IgD-negative memory B cell (primary cell): ENCODE data around the gene KCNK3. TPM values are rescaled to one million over a fixed set of nuclear protein-coding genes. Genes with fewer than 3 reads are reported as not detected.

Source experiments
- H3K27ac Mint-ChIP-seq, 3 donors: one replicate each; pipeline ENCODE4 v1.8.0; 2020 to 2022; ENCODE audit warnings: mild to moderate bottlenecking in 3 of 3, mixed read lengths in 3 of 3, moderate library complexity in 1 of 3
- H3K27me3 Mint-ChIP-seq: one replicate; pipeline ENCODE4 v1.8.0; 2021; ENCODE audit warnings: mixed read lengths
- H3K36me3 Mint-ChIP-seq: one replicate; pipeline ENCODE4 v1.8.0; 2020; ENCODE audit warnings: mild to moderate bottlenecking, mixed read lengths
- H3K4me1 Mint-ChIP-seq, 3 donors: one replicate each; pipeline ENCODE4 v1.8.0; 2020 to 2022; ENCODE audit warnings: mixed read lengths in 3 of 3, mild to moderate bottlenecking in 1 of 3
- H3K4me3 Mint-ChIP-seq, 4 donors: one replicate each; pipeline ENCODE4 v1.8.0; 2020 to 2022; ENCODE audit warnings: mild to moderate bottlenecking in 4 of 4, mixed read lengths in 4 of 4, moderate library complexity in 3 of 4
- H3K9me3 Mint-ChIP-seq, 3 donors: one replicate each; pipeline ENCODE4 v1.8.0; 2020 to 2021; ENCODE audit warnings: mixed read lengths in 3 of 3, mild to moderate bottlenecking in 1 of 3
- polyA plus RNA-seq: library from polyadenylated mRNA; unstranded; fragments of 300-500 nt; fragmentation: Illumina TruSeq; gene quantifications from one replicate; pipeline ENCODE4 v1.2.3, GENCODE V29; 2021

Gene KCNK3
- polyA plus RNA-seq, 1 donor from 2014 or later, result not detected

DNA sequence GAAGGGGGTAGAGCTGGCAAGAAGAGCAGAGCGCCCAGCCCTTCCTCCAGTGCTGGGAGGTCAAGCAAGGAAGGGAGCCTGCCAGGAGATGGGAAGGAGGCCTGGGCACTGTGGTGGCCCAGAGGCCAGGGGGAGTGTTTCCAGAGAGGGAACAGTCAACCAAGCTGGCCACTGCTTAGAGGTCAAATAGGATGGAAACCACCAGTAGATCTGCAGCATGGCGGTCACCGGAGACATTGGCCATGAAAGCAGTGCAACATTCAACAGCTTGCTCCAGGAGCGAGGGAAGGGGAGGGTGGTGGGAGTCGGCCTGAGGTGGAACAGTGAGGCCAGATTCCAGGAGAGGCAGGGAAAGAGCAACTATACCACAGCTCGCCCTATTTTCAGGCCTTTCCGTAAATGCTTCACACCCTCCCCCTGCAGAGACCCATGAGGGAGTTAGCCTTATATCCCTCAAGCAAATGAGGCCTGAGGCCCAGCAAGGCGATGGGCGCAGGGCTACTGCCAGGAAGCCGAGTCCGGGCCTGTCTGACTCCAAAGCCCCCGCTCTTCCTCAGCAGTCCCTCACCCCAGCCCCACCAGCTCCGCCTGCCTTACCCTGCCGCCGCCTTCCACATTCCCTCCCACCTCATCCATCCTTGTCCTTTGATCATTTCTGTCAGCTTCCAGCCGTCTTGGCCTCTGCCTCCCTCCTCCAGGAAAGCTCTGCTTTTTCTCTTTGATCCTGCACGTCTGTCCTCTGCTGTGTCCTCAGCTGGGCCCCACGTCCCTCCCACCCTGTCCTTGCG is 17.0 kb downstream of the KCNK3 start:
- Mint-ChIP-seq H3K27ac (no peak overlapping the region), H3K9me3 (peaks cover 0 to 4% (median 0%) of the 10 kb centered on the region in 3 donors), H3K4me1 (peaks cover 0 to 3% (median 0%) of the 10 kb centered on the region in 3 donors), H3K4me3 (no peak overlapping the region), H3K27me3 (peaks cover 16% of the 10 kb centered on the region), H3K36me3 (no peaks in the 10 kb centered on the region)

DNA sequence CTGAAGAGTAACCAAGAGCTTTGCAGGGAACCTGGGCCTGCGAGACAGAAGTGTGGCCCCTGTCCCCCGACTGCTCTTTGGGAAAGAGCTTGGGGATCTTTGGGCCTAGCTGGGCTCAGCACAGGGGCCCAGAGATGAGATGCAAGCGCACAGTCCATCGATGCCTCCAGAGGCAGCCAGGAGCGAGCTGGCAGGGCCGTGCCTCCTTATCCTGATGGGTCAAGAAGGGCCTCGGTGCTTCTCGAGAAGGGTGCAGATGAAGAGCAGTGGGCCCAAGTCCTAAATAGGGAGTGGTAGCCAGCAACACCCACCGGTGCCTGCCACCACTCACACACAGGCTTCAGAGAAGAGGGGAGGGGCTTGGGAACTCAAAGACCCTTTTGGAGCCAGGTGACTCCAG is 17.6 kb downstream of the KCNK3 start:
- H3K27me3 Mint-ChIP-seq, result peaks cover 16% of the 10 kb centered on the region
- H3K27ac Mint-ChIP-seq, result peak overlapping the region in 1 of 3 donors; percentile 63
- no peaks in the 10 kb centered on the region for H3K36me3 Mint-ChIP-seq
- H3K9me3 Mint-ChIP-seq, result peaks cover 0 to 4% (median 0%) of the 10 kb centered on the region in 3 donors
- H3K4me1 Mint-ChIP-seq, result peaks cover 0 to 3% (median 0%) of the 10 kb centered on the region in 3 donors
- H3K4me3 Mint-ChIP-seq, result peak overlapping the region in 1 of 4 donors; percentile 65

DNA sequence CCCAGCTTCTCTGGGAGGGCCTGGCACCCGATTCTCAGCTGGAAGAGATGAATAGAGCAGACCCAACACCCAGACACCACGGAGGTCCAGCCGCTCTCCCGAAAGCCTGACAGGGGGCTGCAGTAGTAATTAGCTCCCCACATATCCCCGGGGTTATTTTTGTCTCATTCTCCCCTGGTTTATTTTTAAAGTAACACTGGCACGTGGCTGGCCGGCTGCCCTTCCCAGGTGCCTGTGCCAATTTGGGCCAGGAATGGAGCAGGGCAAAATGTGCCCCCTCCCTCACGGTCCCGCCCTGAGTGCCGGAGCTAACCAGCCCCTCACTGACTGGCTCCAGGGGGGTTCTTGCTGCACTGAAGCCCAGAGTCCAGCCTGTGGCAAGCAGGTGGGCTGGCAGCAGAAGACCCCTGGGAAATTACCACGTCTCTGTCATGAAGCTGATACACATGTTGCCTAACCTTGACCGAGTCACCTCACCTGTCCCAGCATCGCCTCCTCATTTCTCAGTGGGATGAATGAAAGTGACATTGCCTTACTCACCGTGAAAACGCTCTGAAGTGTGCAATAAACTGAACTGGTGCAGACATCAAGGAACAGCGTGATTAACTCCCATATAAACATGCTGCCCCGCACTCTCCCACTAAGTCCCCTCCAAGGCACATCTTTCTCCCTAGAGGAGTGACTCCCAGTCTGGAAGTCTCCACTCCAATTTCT is 18.4 kb downstream of the KCNK3 start:
- peaks cover 0 to 3% (median 0%) of the 10 kb centered on the region in 3 donors for H3K4me1 Mint-ChIP-seq
- H3K27me3 Mint-ChIP-seq, result peaks cover 11% of the 10 kb centered on the region
- H3K36me3 Mint-ChIP-seq, result no peaks in the 10 kb centered on the region
- H3K9me3 Mint-ChIP-seq, result peaks cover 0 to 4% (median 0%) of the 10 kb centered on the region in 3 donors
- H3K4me3 Mint-ChIP-seq, result no peak overlapping the region
- H3K27ac Mint-ChIP-seq, result no peak overlapping the region

DNA sequence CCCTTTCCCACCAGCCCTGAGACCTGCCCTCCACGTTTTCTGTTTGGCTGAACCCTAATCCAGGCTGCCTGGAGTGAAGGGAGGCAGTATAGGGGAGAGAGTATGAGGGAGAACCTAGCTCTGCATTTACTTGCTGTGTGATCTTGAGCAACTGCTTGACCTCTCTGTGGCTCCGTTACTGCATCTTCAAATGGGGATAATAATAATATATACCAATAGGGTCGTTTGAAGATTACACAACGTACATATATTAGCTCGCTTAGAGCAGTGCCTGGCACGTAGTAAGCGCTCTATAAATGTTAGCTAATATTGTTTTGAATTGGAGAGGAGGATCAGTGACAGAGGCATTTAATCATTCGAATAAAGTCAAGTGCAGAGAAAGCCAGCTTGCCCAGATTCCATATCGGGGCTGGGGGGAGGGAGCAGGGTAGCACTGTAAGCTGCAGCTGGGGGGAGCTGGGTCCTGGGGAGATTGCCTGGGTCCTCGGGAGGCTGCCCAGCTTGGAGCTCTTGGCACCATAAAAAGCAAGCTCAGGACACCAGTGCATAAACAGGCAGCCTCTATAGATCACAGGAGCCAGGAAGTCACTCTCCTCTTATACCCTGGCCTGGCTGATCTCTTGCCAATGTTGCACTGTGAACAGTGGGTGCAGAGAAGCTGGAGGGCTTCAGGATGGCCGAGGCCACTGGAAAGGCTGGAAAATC is 19.1 kb downstream of the KCNK3 start:
- Mint-ChIP-seq H3K4me3 (no peak overlapping the region), H3K9me3 (peaks cover 0 to 4% (median 0%) of the 10 kb centered on the region in 3 donors), H3K4me1 (peaks cover 0 to 3% (median 0%) of the 10 kb centered on the region in 3 donors), H3K27me3 (peaks cover 11% of the 10 kb centered on the region), H3K27ac (no peak overlapping the region), H3K36me3 (no peaks in the 10 kb centered on the region)

DNA sequence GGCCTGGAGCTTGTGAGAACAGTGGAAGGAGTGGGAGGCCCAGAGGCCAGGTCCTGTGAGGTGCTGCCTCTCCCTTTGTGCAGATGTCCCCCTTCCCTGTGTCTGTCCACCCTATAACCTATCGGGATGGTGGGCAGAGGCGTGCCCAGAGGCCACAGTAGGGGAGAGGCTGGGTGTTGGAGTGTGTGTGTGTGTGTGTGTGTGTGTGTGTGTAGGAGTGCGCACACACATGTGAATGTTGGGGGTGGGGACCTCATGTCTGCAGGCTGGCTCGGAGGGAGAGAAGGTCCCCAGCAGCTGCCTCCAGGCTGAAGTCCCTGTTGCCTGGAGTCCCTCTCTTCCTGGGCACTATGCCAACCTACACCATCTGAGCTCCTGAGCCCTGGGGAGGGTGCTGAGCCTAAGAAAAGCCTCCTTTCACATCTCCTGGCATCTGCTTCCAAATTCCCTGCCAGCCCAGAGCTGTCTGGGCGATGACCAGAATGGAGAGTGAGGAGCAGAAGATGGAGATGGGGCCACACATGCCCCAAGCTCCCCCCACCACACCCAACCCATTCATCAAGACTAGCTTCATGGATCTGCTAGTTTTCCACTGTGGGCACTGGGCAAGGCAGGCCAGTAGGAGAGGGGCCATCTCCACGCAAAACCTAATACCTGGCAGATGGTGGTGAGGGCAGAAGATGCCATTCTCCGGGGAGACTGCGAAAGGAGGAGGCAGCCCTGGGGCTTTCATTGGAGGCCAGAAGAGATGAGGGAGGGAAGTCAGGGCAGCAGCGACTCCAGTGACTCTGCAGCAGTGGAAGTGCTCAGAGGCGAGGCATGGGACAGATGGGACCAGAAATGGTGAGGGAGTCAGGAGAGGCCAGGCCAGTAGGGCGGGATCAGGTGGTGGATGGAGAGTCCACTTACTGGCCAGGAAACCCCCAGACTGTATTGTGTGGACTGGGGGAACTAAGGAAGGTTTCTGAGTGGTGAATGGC is 20.3 kb downstream of the KCNK3 start:
- peaks cover 0 to 4% (median 0%) of the 10 kb centered on the region in 3 donors for H3K9me3 Mint-ChIP-seq
- peaks cover 11% of the 10 kb centered on the region for H3K27me3 Mint-ChIP-seq
- H3K4me1 Mint-ChIP-seq, result peaks cover 0 to 3% (median 0%) of the 10 kb centered on the region in 3 donors
- no peak overlapping the region for H3K4me3 Mint-ChIP-seq
- H3K27ac Mint-ChIP-seq, result peak overlapping the region in 1 of 3 donors; percentile 14
- no peaks in the 10 kb centered on the region for H3K36me3 Mint-ChIP-seq

DNA sequence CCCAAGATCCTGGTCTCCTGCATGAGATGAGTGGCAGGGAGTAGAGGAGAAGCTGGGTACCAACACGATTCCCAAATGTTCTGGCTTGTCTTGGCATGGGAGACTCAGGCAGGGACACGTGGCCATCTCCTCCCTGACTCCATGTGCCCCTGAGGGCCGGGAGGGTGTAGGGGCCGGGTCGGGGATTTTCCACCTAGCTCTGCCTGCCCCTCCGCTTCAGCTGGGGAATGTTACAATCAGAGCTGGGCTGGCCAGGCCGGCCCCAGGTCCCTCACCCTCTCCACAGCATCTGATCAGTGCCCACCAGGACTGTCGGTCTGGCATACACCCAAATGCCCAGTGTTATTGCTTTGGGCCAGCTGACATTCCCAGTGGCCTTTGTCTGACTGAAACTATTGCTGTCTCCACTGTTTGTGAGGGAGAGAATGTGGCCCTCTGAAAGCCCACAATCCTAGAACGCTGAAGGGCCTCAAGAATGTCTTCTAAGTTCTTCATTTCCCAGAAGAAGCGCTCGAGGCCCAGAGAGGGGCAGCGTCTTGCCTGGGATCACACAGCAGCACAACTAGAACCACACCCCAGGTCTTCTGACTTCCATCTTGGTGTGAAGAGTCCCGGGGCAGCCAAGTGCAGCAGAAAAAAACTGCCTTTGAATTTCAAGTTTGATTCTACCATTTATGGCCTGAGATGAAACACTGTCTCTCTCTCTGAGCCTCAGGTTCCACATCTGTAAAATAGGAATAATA is 23.2 kb downstream of the KCNK3 start:
- H3K4me1 Mint-ChIP-seq, result no peaks in the 10 kb centered on the region
- H3K27me3 Mint-ChIP-seq, result peaks cover 3% of the 10 kb centered on the region
- H3K9me3 Mint-ChIP-seq, result no peaks in the 10 kb centered on the region
- no peaks in the 10 kb centered on the region for H3K36me3 Mint-ChIP-seq
- no peak overlapping the region for H3K4me3 Mint-ChIP-seq
- no peak overlapping the region for H3K27ac Mint-ChIP-seq

DNA sequence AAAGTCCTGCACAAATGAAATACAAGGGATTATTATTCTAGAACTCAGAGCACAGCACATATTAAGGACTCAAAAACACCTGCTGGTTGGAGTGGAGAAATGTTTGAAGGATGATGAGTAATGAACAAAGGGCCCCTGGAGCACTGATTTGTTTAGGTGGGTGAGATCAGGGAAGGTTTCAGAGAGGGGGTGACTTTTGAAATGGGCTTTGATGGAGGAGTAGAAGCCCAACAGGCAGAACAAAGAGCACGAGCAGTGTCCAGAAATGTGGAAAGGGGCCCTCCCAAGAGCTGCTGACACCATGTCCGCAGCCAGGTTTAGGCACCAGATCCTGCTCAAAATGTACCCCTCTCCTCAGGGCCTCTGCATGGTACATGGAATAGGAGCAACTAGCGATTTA is 23.8 kb downstream of the KCNK3 start:
- Mint-ChIP-seq H3K4me3 (no peak overlapping the region), H3K27ac (no peak overlapping the region), H3K36me3 (no peaks in the 10 kb centered on the region), H3K4me1 (no peaks in the 10 kb centered on the region), H3K27me3 (peaks cover 2% of the 10 kb centered on the region), H3K9me3 (no peaks in the 10 kb centered on the region)

DNA sequence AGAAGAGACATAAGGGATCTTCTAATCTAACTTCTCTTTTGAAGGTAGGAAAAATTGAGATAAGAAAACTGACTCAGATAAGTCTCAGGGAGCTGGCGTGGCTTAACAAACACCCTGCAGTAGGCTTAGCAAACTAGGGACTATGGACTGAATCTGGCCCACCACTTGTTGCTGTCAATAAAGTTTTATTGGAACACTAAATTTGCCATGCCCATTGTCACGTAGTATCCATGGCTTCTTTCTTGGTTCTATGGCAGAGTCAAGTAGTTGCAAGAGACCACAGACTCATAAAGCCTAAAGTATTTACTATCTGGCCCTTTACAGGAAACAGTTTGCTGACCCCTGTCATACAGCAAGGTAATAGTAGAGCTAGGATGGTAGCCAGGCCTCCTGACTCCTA is 24.2 kb downstream of the KCNK3 start:
- Mint-ChIP-seq H3K4me3 (no peak overlapping the region), H3K27ac (no peak overlapping the region), H3K36me3 (no peaks in the 10 kb centered on the region), H3K27me3 (peaks cover 2% of the 10 kb centered on the region), H3K9me3 (no peaks in the 10 kb centered on the region), H3K4me1 (no peaks in the 10 kb centered on the region)

DNA sequence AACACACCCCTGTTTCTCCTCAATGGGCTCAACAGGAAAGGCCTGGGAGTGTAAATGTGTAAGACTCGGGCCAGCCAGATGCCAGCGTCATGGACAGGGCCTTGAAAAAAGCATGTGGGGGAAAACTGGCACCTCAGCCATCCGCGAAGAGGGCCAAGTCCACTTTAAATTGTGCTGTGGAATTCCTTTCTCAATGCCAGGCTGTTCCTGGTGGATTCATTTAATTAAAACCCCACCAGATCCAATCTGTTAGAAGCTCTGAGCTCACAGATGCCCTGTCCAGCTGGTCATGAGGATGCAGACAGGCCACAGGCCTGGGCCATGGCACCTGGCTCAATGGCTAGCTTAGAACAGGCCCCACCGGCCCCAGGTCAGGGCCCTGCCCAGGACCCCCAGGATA is 24.8 kb downstream of the KCNK3 start:
- Mint-ChIP-seq H3K36me3 (no peaks in the 10 kb centered on the region), H3K9me3 (no peaks in the 10 kb centered on the region), H3K27ac (no peak overlapping the region), H3K4me1 (no peaks in the 10 kb centered on the region), H3K27me3 (no peaks in the 10 kb centered on the region), H3K4me3 (no peak overlapping the region)

DNA sequence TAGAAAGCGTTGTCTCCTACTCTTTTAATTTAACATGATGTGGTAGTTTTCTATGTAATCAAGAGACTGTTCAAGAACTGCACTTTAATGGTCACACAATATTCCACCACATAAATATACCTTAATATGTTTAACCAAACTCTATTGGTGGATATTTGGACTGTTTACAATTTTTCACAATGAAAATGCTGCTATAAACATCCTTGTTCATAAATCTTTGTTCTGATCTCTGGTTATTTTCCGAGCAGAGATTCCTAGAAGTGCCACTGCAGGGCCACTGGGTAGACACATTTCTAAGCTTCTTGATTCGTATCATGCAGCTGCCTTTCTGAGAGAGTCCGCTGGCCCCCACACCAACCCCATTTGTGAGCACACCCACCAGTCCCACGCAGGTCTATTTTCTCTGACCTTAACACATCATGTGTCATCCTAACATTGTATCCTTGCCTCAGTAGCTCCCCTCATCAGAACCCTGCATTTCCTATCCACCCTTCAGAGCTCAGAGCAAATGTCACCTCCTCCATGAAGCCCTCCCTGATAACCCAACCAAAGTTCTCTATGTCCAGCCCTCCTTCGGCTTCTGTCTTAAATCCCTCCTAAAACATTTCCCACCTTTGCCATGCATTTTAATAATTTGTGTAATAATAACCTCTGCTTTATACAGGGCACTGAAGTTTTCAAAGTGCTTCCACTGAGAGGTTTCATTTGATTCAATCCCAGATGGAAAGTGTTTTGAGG is 26.6 kb downstream of the KCNK3 start:
- Mint-ChIP-seq H3K36me3 (no peaks in the 10 kb centered on the region), H3K27ac (no peak overlapping the region), H3K4me3 (no peak overlapping the region), H3K4me1 (no peaks in the 10 kb centered on the region), H3K27me3 (no peaks in the 10 kb centered on the region), H3K9me3 (no peaks in the 10 kb centered on the region)

DNA sequence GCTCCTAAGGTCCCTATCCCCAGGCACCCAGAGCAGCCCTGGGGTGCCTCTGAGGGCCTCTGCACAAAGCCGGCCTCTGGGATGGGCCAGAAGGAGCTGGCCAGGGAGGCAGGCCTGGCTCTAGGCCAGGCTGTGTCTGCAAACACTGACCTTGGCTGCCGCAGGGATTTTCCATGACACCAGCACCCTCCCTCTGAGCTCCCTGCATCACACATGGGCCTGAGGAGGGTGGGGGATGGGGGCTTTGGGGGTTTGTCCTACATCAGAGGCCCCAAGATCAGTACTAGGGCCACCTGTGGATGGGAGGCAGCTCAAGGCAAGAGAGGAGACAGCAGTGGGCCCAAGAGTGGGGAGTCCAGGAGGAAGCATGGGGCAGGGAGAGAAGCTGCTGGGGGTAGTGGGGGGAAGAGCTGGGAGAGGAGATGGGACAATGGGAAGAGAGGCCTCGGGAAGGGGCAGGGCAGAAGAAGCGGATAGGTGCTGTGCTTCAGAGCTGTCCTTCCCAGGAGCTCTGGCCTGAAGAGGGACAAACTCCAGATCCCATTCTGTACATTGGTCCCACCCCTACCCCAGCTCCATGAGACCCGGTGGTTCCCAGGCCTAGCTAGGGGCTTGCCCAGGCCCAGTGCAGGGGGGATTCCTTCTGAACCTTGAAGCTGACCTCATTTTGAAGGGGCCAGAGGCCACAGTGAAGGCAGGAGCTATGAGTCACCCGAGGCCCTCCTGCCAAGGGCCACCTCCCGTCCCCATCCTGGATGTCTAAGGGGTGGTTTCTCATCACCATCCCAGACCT is 28.0 kb downstream of the KCNK3 start:
- Mint-ChIP-seq H3K4me1 (no peaks in the 10 kb centered on the region), H3K9me3 (no peaks in the 10 kb centered on the region), H3K27me3 (peaks cover 2% of the 10 kb centered on the region), H3K27ac (no peak overlapping the region), H3K4me3 (no peak overlapping the region), H3K36me3 (no peaks in the 10 kb centered on the region)

DNA sequence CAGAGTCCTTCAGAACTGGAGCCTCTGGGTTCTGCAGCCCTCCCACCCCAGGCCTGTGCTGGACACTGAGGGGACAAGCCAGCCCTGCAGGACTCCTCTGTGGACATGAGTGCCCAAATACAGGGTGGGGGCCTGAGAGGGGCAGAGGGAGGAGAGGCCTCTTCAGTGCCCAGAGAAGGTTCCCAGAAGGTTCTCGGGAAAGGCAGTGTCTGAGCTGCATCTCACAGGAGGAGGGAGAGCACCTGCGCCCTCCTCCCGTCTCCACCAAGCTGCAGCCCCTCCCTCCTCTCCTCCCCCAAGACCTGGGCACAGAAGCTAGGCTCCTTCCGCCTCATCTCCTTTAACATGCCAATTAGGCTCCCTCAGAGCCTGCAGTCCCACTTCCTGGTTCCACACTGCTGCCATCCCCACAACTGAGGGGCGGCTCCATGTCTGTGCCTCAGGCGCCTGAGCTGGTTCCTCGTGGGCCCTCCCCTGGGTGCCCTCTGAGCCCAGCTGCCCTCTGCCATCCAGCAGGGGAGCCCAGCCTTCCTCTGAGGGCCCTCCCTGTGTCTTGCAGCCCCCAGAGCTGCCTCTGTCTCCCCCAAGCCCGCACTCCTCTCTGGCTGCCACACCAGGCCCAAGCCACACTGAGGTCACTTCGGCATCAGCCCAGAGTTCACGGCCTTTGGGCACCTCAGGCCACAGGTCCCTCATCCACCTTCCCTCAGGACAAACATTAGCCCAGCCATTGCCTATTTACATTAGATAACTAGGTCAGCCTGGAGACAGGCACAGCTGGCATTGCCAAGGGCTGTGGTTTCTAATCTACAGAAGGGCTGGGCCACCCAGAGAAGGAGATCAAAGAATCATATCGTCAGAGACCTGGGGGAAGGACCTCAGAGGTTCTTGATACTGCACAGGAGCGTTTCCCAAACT is 28.9 kb downstream of the KCNK3 start:
- Mint-ChIP-seq H3K4me3 (no peak overlapping the region), H3K27ac (no peak overlapping the region), H3K4me1 (no peaks in the 10 kb centered on the region), H3K36me3 (no peaks in the 10 kb centered on the region), H3K9me3 (no peaks in the 10 kb centered on the region), H3K27me3 (peaks cover 2% of the 10 kb centered on the region)
